Adipose tissue (tissue), 3 donors: Measurements from ENCODE around the gene CLCF1. TPM values are rescaled to one million over a fixed set of nuclear protein-coding genes. Genes with fewer than 3 reads are reported as not detected.
A peak's percentile ranks its signal among the peaks of the same experiment; 100 is the strongest.

Experiments used
- H3K27ac ChIP-seq: one replicate; pipeline ENCODE4 v1.5.1; 2013; ENCODE audit warnings: low read depth, low read length
- WGBS, 3 donors: extraction: QIAGEN DNeasy Blood & Tissue Kit; methylation state at CpG; one replicate each; pipeline ENCODE4 v1.1.7; 2013; 5-methylcytosine and 5-hydroxymethylcytosine counted together
- polyA plus RNA-seq, 3 donors: library from polyadenylated mRNA; stranded (reverse); fragments of 200-250 nt; gene quantifications; one replicate each; pipeline ENCODE4 v1.2.3, GENCODE V29; 2013
- donor health status: healthy with polysubstance abuse.
- donor health status: Bipolar disorder and iron deficiency.
- donor health status: healthy.

The CLCF1 gene
- polyA plus RNA-seq, 3 donors: 2.7 to 17.4 (median 9.9) TPM

DNA sequence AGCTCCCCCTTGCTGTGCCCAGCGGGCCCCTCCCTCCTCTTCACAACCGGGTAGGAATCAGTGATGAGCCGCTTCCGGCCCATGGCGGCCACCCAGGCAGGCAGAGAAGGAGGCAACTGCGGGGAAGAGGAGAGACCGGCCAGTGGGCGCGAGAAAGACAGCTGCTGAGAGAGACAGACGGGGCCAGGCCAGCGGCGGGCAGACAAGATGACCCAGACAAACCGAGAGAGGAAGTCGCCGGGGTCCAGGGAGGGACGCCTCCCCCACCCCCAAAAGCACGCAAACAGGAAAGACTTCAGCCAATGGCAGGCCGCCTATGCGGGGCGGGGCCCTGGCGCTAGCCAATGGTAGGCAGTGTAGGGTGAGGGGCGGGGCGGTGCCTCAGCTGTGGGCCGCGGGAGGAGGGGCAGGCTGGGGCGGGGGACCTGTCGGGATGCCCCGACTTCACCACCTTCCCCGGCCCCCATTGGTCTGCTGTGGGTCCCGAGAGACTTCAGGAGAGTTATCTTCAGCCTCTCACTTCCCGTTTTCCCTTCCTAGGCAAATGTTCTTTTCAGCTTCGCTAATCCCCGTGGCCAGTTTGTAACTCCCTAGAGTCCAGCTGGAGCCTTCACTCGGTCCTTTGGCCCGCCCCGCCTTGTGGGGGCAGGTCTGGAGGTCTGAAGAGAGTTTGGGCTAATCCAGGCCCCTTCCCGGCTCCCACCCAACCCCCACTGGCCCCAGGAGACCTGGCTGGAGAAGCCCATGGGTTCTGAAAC lies 19.9 kb downstream of the CLCF1 start, which contains the start of gene POLD4:
POLD4 (minus strand) TSS at position 230 of the 758 bp plus-strand sequence; CDS start at position 83, 147 bp downstream.
- 0 to 1% (median 0%) methylated on average over 34 to 37 of the region's 37 CpGs for WGBS, 3 donors
- peak within 1 kb of the TSS; percentile 99 for H3K27ac ChIP-seq

DNA sequence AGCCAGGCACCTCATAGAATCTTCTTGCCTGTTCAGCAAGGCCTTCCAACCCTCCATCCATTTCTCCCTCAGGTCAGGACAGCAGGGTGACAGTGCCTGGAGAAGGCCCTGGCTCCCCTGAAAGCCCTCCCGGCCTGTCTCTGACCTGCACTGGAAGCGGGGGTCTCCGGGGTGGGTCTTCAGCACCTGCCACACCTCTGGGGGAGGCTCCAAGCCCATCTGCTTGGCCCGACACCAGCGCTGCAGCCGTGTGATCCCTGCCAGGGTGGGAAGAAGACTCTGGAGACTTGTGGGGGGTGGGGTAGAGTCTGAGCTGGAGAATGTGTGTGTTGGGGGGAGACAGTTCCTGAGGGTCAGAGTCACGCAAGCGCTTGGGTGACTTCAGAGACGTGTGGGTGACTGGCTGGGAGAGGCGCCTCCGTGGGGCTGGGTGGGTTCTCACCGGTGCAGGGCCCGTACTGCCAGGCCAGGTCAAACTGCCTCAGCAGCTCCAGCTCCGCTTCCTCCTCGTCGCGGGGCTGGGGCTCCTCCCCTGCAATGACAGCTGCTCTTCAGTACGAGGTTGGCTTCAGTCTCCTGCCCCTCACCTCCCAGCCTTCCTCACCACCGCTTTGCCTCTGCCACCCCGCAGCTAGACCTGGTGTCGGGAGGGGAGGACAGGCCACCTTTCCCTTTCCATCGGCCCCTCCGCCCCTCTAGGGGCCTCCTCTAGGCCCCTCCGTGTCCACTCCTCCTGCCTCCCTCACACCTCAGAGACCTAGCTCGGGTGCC lies 20.7 kb downstream of the CLCF1 start:
- H3K27ac ChIP-seq: peak overlapping the region; percentile 99
- 10 to 14% (median 13%) methylated on average over 24 to 25 of the region's 25 CpGs for WGBS, 3 donors

DNA sequence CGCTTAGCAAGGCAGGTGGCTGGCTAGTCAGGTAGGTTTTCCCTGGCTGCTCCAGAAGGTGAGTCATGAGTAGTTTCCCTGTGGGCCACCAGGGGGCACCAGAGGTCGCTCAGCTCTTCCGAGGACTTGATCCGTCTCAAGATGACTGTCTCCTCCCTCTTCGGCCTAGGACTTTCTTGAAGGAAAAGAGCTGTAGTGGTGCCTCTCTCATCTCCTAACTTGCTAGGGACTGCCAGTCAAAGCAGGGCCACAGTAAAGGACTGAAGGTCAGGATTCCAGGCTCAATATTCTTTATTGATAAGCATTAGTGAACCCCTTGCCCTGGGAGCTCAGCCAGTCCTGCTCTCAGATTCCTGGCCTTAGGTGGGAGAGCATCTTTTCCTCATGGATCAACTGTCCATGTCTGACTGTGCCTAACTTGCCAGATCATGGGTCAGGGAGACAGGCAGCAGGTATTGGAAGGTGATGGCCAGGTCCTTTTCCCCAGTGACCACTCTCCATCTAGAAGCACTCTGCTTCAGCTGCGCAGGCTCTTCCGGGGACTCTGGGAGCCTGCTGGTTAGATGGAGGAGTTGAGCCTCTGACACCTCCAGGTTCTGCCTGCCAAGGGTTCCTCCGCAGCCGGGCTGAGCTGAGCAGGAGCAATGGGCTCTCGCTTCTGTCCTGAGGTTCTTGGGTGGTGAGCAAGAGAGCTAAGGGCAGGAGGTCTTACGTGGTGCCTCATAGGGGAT lies 22.0 kb downstream of the CLCF1 start:
- 53 to 55% (median 54%) methylated on average over 11 of the region's 11 CpGs for WGBS, 3 donors
- H3K27ac ChIP-seq: peak overlapping the region; percentile 40

DNA sequence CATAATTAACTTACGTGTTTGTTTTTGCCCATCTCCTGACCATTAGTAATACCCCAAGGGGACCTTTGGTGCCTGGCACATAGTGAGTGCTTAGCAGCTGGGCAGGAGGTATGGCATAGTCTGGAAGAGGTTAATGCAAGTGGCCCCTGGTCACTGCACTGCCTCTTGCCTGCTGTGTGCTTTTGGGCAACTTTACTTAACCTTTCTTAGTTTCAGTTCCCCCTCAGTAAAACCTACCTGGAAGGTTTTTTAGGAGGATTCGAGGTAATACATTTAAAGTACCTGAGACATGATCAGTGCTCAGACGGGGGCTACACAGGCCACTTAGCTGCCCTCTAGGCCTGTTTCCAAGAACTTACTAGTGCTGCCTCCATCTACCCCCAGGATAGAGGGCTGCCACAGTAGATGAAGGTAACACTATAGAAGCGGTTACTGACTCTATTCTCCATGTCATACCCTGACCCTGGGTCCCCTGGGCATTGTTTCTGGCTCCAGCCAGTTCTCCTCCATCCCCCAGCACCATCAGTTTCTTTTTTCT lies 23.4 kb downstream of the CLCF1 start:
- WGBS, 3 donors: 76 to 89% (median 89%) methylated on average over 4 of the region's 4 CpGs
- H3K27ac ChIP-seq: no peak overlapping the region

DNA sequence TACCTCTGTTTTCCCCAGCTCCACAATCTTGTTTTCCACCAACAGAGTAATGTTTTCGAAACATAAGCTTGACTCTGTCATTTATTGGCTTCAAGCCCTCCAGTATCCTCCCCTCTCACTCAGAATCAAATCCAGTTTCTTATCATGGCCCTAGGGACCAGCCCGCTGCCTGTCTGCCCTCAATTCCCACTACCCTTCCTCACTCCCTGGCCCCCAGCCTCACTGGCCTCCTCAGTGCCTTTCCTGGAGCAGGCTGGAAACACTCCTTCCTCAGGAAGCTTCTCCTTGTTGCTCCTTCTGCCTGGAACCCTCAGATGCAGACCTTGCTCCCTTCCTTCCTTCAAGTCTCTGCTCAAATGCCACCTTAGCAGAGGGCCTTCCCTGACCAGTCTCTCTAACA lies 23.9 kb downstream of the CLCF1 start:
- WGBS, 3 donors: 65 to 89% (median 67%) methylated on average over 2 of the region's 2 CpGs
- H3K27ac ChIP-seq: no peak overlapping the region

DNA sequence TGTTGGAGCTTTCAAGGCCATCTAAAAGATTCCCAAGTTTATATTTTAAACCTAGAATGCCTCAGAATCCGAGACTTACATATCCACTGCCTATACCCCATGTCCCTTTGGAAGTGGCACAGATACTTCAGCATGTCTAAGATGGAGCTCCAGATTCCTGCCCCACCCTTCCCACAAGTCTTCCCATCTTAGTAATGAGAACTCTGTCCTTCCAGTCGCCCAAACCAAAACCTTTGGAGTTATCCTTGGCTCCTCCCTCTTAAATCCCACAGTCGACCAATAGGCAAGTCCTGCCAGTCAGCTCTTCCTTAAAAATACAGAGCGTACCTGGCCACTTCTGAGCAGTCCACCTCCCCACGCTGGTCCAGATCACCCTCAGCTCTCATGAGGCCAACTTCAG lies 24.4 kb downstream of the CLCF1 start:
- H3K27ac ChIP-seq: no peak overlapping the region
- 68 to 74% (median 71%) methylated on average over 5 of the region's 5 CpGs for WGBS, 3 donors

DNA sequence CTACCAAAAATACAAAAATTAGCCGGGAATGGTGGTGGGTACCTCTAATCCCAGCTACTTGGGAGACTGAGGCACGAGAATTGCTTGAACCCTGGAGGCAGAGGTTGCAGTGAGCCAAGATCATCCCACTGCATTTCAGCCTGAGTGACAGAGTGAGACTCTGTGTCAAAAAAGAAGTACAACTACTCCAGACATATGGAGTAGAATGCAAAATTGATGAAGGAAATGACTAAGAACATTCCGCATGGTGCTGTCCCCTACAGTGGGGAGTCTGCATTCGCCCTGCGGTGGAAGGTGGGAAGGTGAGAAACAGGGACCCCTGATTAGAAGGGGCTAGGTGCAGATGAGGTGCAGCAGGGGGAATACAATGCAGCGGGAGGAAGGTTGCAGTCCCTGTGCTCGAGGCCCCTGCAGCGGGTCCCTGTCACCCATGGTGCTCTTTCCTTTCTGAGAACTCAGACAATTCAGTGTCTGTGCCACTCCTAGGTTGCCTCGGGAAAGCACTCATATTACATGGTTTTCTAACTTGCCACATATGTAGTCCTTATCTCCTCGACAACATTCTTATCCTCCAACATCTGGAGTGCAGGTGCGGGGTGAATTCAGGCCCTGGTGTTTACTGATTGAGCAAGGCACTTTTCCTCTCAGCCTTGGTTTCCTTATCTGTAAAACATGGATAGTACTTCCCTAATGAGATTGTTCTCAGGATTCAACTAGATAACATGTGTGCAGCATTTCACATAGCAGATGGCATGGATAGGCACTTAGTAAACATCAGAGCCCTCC lies 25.2 kb downstream of the CLCF1 start:
- no peak overlapping the region for H3K27ac ChIP-seq
- WGBS, 3 donors: 75 to 81% (median 79%) methylated on average over 11 of the region's 11 CpGs

DNA sequence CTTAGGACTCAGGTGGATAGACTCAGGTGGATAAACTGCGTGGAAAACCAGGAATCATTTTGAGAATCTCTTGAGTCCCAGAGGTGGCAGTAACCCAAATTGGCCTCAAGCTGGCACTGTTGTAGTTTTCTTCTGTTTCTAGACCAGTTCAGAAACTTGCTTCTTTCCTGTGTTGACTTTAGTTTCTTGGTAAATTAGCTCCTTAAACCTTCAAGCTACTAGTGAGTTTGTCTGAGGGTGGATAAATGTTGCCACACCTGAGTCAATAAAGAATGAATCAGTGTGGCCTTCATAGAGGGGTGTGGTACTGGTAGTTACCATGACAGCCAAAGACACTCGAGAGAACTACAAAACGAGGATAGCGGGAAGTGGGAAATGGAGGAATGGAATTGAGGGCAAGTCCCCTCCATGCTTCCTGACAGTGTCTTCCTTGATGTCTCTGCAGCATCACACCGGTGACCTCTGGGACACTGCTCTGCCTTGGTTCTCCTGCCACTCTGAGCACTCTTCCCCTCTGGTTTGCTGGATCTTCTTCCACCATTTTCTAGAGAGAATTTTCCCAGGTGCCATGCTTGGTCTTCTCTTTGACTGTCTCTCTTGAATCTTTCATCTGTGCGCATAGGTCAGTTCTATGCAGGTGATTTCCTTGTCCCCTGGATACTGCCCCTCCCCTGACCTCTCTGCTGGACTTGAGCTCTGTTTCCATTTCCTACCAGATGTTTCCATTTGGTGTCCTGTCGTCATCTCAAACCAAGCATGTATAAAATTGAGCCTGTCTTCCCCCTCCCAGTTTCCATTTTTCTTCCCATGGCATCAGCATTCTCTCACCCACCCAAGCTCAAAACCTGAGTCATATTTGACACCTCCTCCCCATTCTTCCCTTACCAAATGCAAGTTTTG lies 27.2 kb downstream of the CLCF1 start:
- WGBS, 3 donors: 45 to 66% (median 62%) methylated on average over 7 of the region's 7 CpGs
- no peak overlapping the region for H3K27ac ChIP-seq

DNA sequence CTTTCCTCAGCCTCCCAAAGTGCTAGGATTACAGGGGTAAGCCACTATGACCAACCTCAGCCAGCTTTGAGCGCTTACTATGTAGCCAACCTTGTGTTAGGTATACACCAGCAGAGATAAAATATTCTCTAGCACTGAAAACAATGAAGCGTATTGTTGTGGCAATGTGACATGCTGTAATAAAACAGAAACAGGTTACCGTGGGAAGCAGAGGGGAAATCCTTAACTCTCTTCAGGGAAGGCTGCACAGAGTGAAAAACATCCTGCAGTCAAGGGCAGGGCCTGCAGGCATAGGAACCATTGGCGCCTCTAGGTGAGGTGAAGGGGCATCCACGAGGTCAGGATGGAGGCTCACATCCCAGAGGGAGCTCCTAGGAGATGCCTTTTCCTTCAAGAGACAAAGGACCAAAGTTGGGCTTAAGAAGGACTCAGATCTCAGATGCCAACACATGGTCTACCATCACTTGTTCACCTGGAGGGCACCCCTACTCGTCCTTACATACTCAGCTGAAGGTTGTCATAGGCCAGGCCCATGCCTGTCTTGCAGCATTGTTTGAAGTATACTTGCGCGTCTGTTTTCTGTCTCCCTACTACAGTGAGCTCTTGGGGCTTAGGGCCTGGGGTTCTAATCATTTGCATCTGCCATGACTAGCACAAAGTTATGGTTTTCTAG lies 28.0 kb downstream of the CLCF1 start:
- 47 to 76% (median 64%) methylated on average over 8 of the region's 8 CpGs for WGBS, 3 donors
- H3K27ac ChIP-seq: no peak overlapping the region

DNA sequence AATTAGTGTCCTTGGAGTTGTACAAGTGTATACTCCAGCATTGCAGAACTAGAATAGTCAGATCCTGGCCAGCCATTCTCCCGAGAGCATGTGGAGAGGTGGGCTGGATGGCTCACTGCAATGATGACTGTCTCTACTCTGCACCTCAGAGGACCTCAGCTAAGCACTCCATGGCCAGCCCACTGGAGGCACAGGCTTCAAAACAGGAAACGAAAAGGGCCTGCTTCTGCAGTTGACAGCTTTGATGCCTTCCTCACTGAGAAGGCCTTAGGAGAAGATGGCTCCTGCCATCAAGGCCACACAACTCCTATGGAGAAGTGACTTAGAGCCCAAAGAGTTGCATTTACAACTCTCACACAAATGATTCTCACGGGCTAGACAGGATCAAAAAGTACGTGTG lies 29.1 kb downstream of the CLCF1 start:
- WGBS, 3 donors: 73 to 90% (median 82%) methylated on average over 4 of the region's 4 CpGs
- H3K27ac ChIP-seq: no peak overlapping the region

DNA sequence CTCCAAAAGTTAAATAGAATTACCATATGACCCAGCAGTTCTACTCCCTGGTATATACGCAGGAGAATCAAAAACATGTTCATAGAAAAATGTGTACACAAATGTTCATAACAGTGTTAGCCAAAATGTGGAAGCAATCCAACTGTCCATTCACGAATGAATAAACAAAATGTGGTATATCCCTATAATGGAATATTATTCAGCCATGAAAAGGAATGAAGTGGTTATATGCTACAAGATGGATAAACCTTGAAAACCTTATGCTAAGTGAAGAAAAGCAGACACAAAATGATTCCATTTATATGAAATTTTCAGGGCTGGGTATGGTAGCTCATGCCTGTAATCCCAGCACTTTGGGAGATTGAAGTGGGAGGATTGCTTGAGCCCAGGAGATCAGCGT lies 36.1 kb downstream of the CLCF1 start:
- 96 to 97% (median 96%) methylated on average over 3 of the region's 3 CpGs for WGBS, 3 donors

DNA sequence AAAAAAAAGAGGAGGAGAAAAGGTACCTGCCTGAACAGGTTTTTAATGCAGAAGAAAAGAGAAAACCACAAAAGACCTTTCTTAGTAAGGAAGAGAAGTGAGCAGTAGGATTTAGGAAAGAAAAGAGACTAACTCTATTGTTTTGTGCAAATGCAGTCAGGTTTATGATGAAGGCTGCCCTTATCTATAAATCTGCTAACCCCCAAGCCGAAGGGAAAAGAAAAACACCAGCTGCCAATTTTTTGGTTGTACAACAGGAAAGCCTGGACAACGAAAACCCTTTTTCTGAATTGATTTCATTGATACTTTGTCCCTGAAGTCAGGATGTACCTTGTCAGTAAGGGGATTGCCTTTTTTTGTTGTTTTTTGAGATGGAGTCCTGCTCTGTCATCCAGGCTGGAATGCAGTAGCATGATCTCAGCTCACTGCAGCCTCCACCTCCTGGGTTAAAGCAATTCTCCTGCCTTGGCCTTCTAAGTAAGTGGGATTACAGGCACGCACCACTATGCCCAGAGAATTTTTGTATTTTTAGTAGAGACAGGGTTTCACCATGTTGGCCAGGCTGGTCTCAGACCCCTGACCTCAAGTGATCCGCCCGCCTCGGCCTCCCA lies 41.2 kb downstream of the CLCF1 start:
- WGBS, 3 donors: 82 to 87% (median 83%) methylated on average over 6 of the region's 6 CpGs
- H3K27ac ChIP-seq: no peak overlapping the region

More for the DNA sequence above, 36.1 kb downstream of the CLCF1 start:
- no peak overlapping the region for H3K27ac ChIP-seq

DNA sequence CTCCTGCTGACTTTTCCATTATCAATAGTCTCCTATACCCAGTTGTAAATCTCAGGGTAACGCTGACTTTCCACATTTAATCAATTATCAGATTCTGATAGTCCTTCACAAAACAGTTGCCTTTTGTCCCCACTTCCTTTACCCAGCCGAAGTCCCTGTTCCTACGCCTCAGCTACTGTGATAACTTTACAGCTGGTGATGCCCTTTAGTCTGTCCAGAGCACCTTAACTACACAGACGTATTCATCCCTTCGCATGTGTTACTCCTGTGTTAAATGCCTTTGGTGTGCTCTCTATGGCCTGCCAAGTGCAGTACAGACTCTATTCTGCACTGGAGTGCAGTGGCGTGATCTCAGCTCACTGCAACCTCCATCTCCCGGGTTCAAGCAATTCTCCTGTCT lies 49.9 kb downstream of the CLCF1 start:
- WGBS, 3 donors: 88 to 93% (median 89%) methylated on average over 7 of the region's 7 CpGs
- H3K27ac ChIP-seq: no peak overlapping the region

DNA sequence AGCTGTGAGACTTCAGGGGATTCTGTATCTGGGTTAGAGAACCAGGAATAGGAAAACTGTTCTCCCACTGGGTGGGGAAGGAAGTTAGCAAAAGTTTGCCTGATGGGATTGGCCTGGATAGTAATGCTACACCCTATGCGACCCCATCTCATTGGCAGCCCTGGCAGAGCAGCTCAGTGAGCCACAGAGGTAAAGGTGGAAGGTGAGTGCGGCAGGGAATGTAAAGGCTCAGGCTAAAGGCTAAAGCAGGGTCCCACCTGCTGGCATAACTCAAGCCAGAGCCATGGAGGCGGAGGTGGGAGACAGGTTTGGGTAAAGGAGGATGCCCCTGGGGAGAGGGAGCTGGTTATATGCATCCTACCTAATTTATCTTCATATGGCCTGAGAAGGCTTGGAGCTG lies 51.3 kb downstream of the CLCF1 start:
- 93 to 95% (median 94%) methylated on average over 3 of the region's 3 CpGs for WGBS, 3 donors
- no peak overlapping the region for H3K27ac ChIP-seq

DNA sequence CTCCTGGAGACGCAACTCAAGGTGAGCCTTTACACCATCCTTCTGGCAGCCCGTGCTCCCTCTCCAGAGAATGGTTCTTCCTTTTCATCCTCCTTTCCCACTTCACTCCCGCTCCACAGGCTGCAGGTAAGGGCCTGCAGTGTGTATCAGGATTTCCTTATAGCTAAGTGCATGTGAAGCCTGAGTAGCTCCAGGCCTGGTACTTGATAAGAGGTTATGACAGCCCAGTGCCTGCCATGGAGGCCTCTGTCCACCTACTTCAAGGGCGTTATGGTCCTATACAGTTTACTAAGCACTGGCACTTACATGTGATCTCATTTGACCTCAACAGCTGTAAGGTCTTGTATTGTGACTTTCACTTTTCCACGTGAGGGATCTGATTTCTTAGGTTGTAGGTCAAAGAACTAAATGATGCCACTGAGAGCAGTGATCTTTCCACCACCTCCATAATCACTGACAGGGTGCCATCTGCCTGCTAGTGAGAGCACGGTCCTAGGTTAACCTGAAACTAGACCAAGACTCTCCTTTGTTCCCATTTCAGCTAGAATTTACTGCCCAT lies 52.0 kb downstream of the CLCF1 start:
- no peak overlapping the region for H3K27ac ChIP-seq
- 80 to 88% (median 81%) methylated on average over 6 of the region's 6 CpGs for WGBS, 3 donors

DNA sequence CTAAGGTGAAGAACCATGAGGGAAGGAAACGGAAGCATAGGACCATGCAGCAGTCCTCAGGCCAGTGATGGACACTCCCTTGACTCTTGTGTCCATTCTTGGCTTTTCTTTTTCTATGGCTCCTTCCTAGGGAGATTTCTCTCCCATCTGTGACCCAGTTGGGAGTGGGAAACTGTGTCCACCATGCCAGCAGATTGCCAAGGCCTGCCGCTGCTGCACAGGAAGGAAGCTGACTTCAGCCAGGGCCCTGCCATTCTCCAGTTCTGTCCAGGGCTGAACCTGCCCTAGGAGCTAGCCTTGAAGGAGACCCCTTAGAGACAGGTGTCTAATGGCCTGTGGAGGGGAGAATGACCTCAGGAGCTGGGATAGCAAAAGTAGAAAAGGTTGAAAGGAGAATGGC lies 52.7 kb downstream of the CLCF1 start:
- H3K27ac ChIP-seq: no peak overlapping the region
- WGBS, 3 donors: 83 to 93% (median 90%) methylated on average over 2 of the region's 2 CpGs
